HG03175 (cell line): ENCODE results near the gene GABRR2.

ENCODE experiments used
- ATAC-seq: cut with Tn5 transposase; IDR thresholded peaks from one replicate; pipeline ENCODE4 v1.9.1; 2021; ENCODE audit warnings: mild to moderate bottlenecking, moderate library complexity; ENCODE audit not compliant: unreplicated experiment

GABRR2 gene

GRCh38 chr6:89315249-89315885, at the start of gene GABRR2:
TSS of gene GABRR2 (minus strand) at chr6:89315299. CDS start at chr6:89315165, 134 bp downstream.
- no peak for ATAC-seq

- ATAC-seq = no peak
These were observed 49.5 kb upstream of the GABRR2 start for GRCh38 chr6:89364586-89364985.

- no peak for ATAC-seq
These were observed 46.1 kb upstream of the GABRR2 start for GRCh38 chr6:89361171-89361570.

GRCh38 chr6:89360415-89360999, 45.4 kb upstream of the GABRR2 start:
- ATAC-seq = peak; percentile 47

GRCh38 chr6:89359561-89359960, 44.5 kb upstream of the GABRR2 start:
- ATAC-seq = no peak

GRCh38 chr6:89357390-89357789, 42.3 kb upstream of the GABRR2 start:
- peak; percentile 50 for ATAC-seq

GRCh38 chr6:89356642-89357170, 41.6 kb upstream of the GABRR2 start:
- ATAC-seq = no peak

- no peak for ATAC-seq
These were observed 40.6 kb upstream of the GABRR2 start for GRCh38 chr6:89355511-89356194.

- peak; percentile 17 for ATAC-seq
These were observed 38.7 kb upstream of the GABRR2 start for GRCh38 chr6:89353702-89354392.

- no peak for ATAC-seq
These were observed 38.0 kb upstream of the GABRR2 start for GRCh38 chr6:89353118-89353556.

- ATAC-seq = peak; percentile 37
These were observed 37.4 kb upstream of the GABRR2 start, which contains the start of gene UBE2J1 for GRCh38 chr6:89352278-89353117. TSS of gene UBE2J1 (minus strand) at chr6:89352722. CDS start at chr6:89352569, 153 bp downstream.

GRCh38 chr6:89351671-89352277, 36.7 kb upstream of the GABRR2 start:
- no peak for ATAC-seq

- peak; percentile 64 for ATAC-seq
These were observed 35.3 kb upstream of the GABRR2 start for GRCh38 chr6:89350281-89350966.

GRCh38 chr6:89348372-89348771, 33.3 kb upstream of the GABRR2 start:
- ATAC-seq = no peak

GRCh38 chr6:89347825-89348224, 32.7 kb upstream of the GABRR2 start:
- ATAC-seq = no peak

GRCh38 chr6:89346433-89346832, 31.3 kb upstream of the GABRR2 start:
- no peak for ATAC-seq

- ATAC-seq = no peak
These were observed 24.5 kb upstream of the GABRR2 start for GRCh38 chr6:89339565-89339964.

GRCh38 chr6:89335164-89335563, 20.1 kb upstream of the GABRR2 start:
- ATAC-seq = no peak

GRCh38 chr6:89330910-89331309, 15.8 kb upstream of the GABRR2 start:
- no peak for ATAC-seq
